Loucy (cell line): ENCODE measurements around the gene RAB27A.

ENCODE experiments used
- CTCF ChIP-seq: fragments of 200-600 bp; sonication (generic); conservative IDR thresholded peaks from 2 replicates; pipeline ENCODE4 v1.5.1; 2014; ENCODE audit warnings: mild to moderate bottlenecking, antibody characterized with exemption, low read length
- EZH2phosphoT487 ChIP-seq: fragments of 200-600 bp; IDR thresholded peaks from 2 replicates; pipeline ENCODE4 v1.6.1; 2018; ENCODE audit warnings: antibody characterized with exemption, mild to moderate bottlenecking, moderate library complexity, borderline replicate concordance

GRCh38 chr15:55283379-55284147, 6.0 kb downstream of the RAB27A start:
- TF ChIP-seq CTCF, result no peak
- TF ChIP-seq EZH2phosphoT487, result no peak
